ENCODE measurements around the gene PEX11G.

DNA sequence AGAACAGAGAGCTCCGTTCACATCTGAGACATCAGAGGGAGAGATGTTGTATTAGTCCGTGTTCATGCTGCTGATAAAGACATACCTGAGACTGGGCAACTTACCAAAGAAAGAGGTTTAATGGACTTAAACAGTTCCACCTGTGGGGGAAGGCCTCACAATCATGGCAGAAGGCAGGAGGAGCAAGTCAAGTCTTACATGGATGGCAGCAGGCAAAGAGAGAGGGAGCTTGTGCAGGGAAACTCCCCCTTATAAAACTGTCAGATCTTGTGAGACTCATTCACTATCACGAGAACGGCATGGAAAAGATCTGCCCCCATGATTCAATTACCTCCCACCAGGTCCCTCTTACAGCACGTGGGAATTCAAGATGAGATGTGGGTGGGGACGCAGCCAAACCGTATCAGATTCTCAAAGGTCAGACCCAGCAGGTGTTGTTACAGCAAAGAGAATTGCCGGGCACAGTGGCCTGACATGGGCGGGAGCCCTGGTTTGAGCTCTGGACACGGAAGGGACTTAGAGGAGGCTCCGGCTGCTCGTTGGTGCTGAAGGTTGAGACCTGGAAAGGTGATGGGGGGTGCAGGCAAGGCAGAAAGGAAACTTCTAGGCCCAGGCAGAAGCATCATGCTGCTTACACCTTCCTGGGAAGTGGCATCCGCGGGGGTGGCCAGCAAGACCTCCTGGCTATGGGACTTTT, 33.1 kb downstream of the PEX11G start:
- TF ChIP-seq CTCF (IDR thresholded peaks at IDR 0.05) = no peak
- no peak for TF ChIP-seq POLR2A (IDR thresholded peaks at IDR 0.05)

Data from adrenal gland (tissue), 5 donors.